Natural killer cell treated with Interleukin-12 subunit alpha and Interleukin-12 subunit beta and Interleukin-15 and Interleukin-18, amount 100 ng/mL, for 72 hours (primary cell): ENCODE measurements around the gene EFNA1. TPM values are rescaled to one million over a fixed set of nuclear protein-coding genes. Genes with fewer than 3 reads are reported as not detected.

Experiments used
- ATAC-seq, 2 donors: fragments of 150-1000 bp; cut with Tn5 transposase in 1 of 2; sonication (Bioruptor Pico), chemical (Tn5 transposase) in 1 of 2; 2 replicates each; pipeline ENCODE4 v1.10.0; 2021
- DNase-seq: peaks from one replicate; pipeline ENCODE4 v3.0.0; 2022; ENCODE audit warnings: low spot score
- H3K27ac Mint-ChIP-seq, 2 donors: 1 replicate in 1 of 2; 2 replicates in 1 of 2; pipeline ENCODE4 v1.8.0; 2022; ENCODE audit warnings: mixed read lengths in 2 of 2, mild to moderate bottlenecking in 1 of 2, moderate library complexity in 1 of 2
- H3K27me3 Mint-ChIP-seq, 2 donors: 1 replicate in 1 of 2; 2 replicates in 1 of 2; pipeline ENCODE4 v1.8.0; 2022; ENCODE audit warnings: mixed read lengths in 2 of 2
- H3K36me3 Mint-ChIP-seq: one replicate; pipeline ENCODE4 v1.8.0; 2022; ENCODE audit warnings: mixed read lengths
- H3K4me1 Mint-ChIP-seq, 2 donors: 1 replicate in 1 of 2; 2 replicates in 1 of 2; pipeline ENCODE4 v1.8.0; 2022; ENCODE audit warnings: low read depth in 2 of 2, mixed read lengths in 2 of 2, mild to moderate bottlenecking in 1 of 2
- H3K4me3 Mint-ChIP-seq: one replicate; pipeline ENCODE4 v1.8.0; 2022; ENCODE audit warnings: mixed read lengths
- H3K9me3 Mint-ChIP-seq: 2 replicates; pipeline ENCODE4 v1.8.0; 2022; ENCODE audit warnings: mixed read lengths
- total RNA-seq, 2 donors: library from RNA; stranded (reverse); gene quantifications; one replicate each; pipeline ENCODE4 v1.2.3, GENCODE V29; 2022

EFNA1 gene
- total RNA-seq, 2 donors from 2014 or later, result not detected

DNA sequence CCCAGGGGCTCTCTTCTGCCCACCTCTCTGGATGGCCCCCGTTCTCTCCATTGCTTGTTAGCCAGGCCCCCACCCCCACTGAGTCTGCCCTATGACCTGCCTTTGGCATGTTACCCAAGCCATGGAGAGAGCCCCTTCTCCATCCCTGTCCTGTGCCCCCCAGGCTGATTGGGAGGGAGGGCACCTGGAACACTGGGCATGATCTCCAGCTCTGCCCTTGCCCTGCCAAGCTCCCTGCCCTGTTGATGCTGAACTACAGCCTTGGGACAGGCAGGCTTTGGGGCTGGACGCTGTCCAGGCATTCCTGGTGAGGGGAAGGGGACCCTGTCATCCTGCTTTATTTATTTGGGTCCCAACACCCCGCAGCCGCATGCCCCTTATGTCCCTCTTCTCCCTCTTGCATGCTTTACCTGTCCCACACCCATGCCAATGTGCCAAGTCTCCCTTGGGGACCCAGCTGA is 56.7 kb downstream of the EFNA1 start:
- H3K36me3 Mint-ChIP-seq, result no peaks in the 10 kb centered on the region
- H3K27me3 Mint-ChIP-seq, result no peaks in the 10 kb centered on the region
- no peaks in the 10 kb centered on the region for H3K9me3 Mint-ChIP-seq
- DNase-seq (no peak), ATAC-seq (no peak)
- peaks cover 0 to 5% of the 10 kb centered on the region in 2 donors for H3K4me1 Mint-ChIP-seq
- no peak overlapping the region for H3K4me3 Mint-ChIP-seq
- no peak overlapping the region for H3K27ac Mint-ChIP-seq

Other genes starting within 250 kb of the EFNA1 start
- gene PMVK, start 191.2 kb upstream of the EFNA1 start, total RNA-seq, result 10 to 100 TPM; 28.8 to 53.9 TPM
- gene PBXIP1, start 171.8 kb upstream of the EFNA1 start, total RNA-seq, result 10 to 100 TPM; 28.9 to 40.7 TPM
- gene PYGO2, start 166.1 kb upstream of the EFNA1 start, total RNA-seq, result 10 to 100 TPM; 27.4 to 36.0 TPM
- 10 to 100 TPM; 72.3 to 72.7 TPM for gene SHC1, start 157.1 kb upstream of the EFNA1 start, total RNA-seq
- 10 to 100 TPM; 52.4 to 72.9 TPM for gene CKS1B, start 153.2 kb upstream of the EFNA1 start, total RNA-seq
- 10 to 100 TPM; 53.1 to 84.2 TPM for gene FLAD1, start 144.5 kb upstream of the EFNA1 start, total RNA-seq
- gene LENEP, start 134.3 kb upstream of the EFNA1 start, total RNA-seq, result 1 to 10 TPM in 1 of 2 donors, under 1 TPM in 1; 0.48 to 4.3 TPM
- 100 to 1,000 TPM in 1 of 2 donors, 10 to 100 TPM in 1; 78.4 to 107 TPM for gene ZBTB7B, start 125.1 kb upstream of the EFNA1 start, total RNA-seq
- under 1 TPM in 1 of 2 donors, not detected in 1; 0.57 TPM for gene DCST2, start 94.1 kb upstream of the EFNA1 start, total RNA-seq
- gene DCST1, start 94.1 kb upstream of the EFNA1 start, total RNA-seq, result not detected
- 100 to 1,000 TPM in 1 of 2 donors, 10 to 100 TPM in 1; 42.1 to 107 TPM for gene ADAM15, start 76.6 kb upstream of the EFNA1 start, total RNA-seq
- 1 to 10 TPM; 1.7 to 4.7 TPM for gene EFNA4, start 64.1 kb upstream of the EFNA1 start, total RNA-seq
- gene EFNA3, start 49.0 kb upstream of the EFNA1 start, total RNA-seq, result 1 to 10 TPM in 1 of 2 donors, not detected in 1; 1.2 TPM
- 10 to 100 TPM; 28.8 to 36.3 TPM for gene SLC50A1, start 8.0 kb downstream of the EFNA1 start, total RNA-seq
- 10 to 100 TPM; 26.0 to 31.1 TPM for gene DPM3, start 12.7 kb downstream of the EFNA1 start, total RNA-seq
- gene KRTCAP2, start 45.4 kb downstream of the EFNA1 start, total RNA-seq, result 100 to 1,000 TPM; 149 to 223 TPM
- 1 to 10 TPM; 3.6 to 9.3 TPM for gene TRIM46, start 46.0 kb downstream of the EFNA1 start, total RNA-seq
- gene THBS3, start 80.0 kb downstream of the EFNA1 start, total RNA-seq, result 1 to 10 TPM; 4.1 to 9.4 TPM
- gene MTX1, start 80.8 kb downstream of the EFNA1 start, total RNA-seq, result 10 to 100 TPM; 42.6 to 53.0 TPM
- 10 to 100 TPM; 12.3 to 38.0 TPM for gene ENTREP3, start 127.6 kb downstream of the EFNA1 start, total RNA-seq
- 100 to 1,000 TPM; 134 to 169 TPM for gene SCAMP3, start 134.5 kb downstream of the EFNA1 start, total RNA-seq
- 100 to 1,000 TPM in 1 of 2 donors, 10 to 100 TPM in 1; 77.1 to 117 TPM for gene CLK2, start 145.6 kb downstream of the EFNA1 start, total RNA-seq
- 1 to 10 TPM; 2.0 to 4.7 TPM for gene HCN3, start 149.6 kb downstream of the EFNA1 start, total RNA-seq
- gene PKLR, start 173.6 kb downstream of the EFNA1 start, total RNA-seq, result not detected
- 100 to 1,000 TPM; 251 to 386 TPM for gene FDPS, start 181.0 kb downstream of the EFNA1 start, total RNA-seq
- gene RUSC1, start 193.0 kb downstream of the EFNA1 start, total RNA-seq, result 10 to 100 TPM; 26.2 to 40.1 TPM